Endothelial cell (in vitro differentiated cells): ENCODE data around the gene REPIN1. TPM values are rescaled to one million over a fixed set of nuclear protein-coding genes. Genes with fewer than 3 reads are reported as not detected.

Experiments used
- DNase-seq: peaks from one replicate; pipeline ENCODE4 v3.0.0; 2021; ENCODE audit warnings: low spot score
- H3K27ac Mint-ChIP-seq: one replicate; pipeline ENCODE4 v1.8.0; 2021; ENCODE audit warnings: mixed read lengths, inconsistent platforms; ENCODE audit not compliant: unreplicated experiment
- H3K27me3 Mint-ChIP-seq: one replicate; pipeline ENCODE4 v1.8.0; 2021; ENCODE audit warnings: mild to moderate bottlenecking, moderate library complexity, mixed read lengths, inconsistent platforms; ENCODE audit not compliant: unreplicated experiment
- H3K36me3 Mint-ChIP-seq: one replicate; pipeline ENCODE4 v1.8.0; 2021; ENCODE audit warnings: mild to moderate bottlenecking, low read depth, mixed read lengths, inconsistent platforms; ENCODE audit not compliant: unreplicated experiment
- H3K4me1 Mint-ChIP-seq: one replicate; pipeline ENCODE4 v1.8.0; 2021; ENCODE audit warnings: mild to moderate bottlenecking, mixed read lengths, inconsistent platforms; ENCODE audit not compliant: unreplicated experiment
- H3K4me3 Mint-ChIP-seq: one replicate; pipeline ENCODE4 v1.8.0; 2021; ENCODE audit warnings: mild to moderate bottlenecking, mixed read lengths, inconsistent platforms; ENCODE audit not compliant: unreplicated experiment
- H3K9me3 Mint-ChIP-seq: one replicate; pipeline ENCODE4 v1.8.0; 2021; ENCODE audit warnings: mixed read lengths, inconsistent platforms; ENCODE audit not compliant: unreplicated experiment
- total RNA-seq: library from RNA; stranded (reverse); fragmentation: NEBNext Ultra II Directional; extraction: Animal tissue kit (Norgen Biotek cat#: 25700); gene quantifications from one replicate; pipeline ENCODE4 v1.2.1, GENCODE V29; 2021; ENCODE audit not compliant: unreplicated experiment
- TF ChIP-seq, protein P1 (sequence below): fragments of 200-600 bp; sonication (generic); IDR thresholded peaks from one replicate; pipeline ENCODE4 v1.5.0; 2021; ENCODE audit warnings: antibody characterized with exemption; ENCODE audit not compliant: unreplicated experiment

The REPIN1 gene
- total RNA-seq, 1 donor from 2014 or later: 138 TPM

GRCh38 chr7:150389532-150389816 is 20.9 kb downstream of the REPIN1 start:
- Mint-ChIP-seq H3K4me3 (no peak overlapping the region), H3K27ac (no peak overlapping the region), H3K27me3 (peaks cover 8% of the 10 kb centered on the region), H3K36me3 (no peaks in the 10 kb centered on the region), H3K4me1 (no peaks in the 10 kb centered on the region), H3K9me3 (no peaks in the 10 kb centered on the region)
- no peak for DNase-seq
- TF ChIP-seq, protein P1, sequence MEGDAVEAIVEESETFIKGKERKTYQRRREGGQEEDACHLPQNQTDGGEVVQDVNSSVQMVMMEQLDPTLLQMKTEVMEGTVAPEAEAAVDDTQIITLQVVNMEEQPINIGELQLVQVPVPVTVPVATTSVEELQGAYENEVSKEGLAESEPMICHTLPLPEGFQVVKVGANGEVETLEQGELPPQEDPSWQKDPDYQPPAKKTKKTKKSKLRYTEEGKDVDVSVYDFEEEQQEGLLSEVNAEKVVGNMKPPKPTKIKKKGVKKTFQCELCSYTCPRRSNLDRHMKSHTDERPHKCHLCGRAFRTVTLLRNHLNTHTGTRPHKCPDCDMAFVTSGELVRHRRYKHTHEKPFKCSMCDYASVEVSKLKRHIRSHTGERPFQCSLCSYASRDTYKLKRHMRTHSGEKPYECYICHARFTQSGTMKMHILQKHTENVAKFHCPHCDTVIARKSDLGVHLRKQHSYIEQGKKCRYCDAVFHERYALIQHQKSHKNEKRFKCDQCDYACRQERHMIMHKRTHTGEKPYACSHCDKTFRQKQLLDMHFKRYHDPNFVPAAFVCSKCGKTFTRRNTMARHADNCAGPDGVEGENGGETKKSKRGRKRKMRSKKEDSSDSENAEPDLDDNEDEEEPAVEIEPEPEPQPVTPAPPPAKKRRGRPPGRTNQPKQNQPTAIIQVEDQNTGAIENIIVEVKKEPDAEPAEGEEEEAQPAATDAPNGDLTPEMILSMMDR: no peak

DNA sequence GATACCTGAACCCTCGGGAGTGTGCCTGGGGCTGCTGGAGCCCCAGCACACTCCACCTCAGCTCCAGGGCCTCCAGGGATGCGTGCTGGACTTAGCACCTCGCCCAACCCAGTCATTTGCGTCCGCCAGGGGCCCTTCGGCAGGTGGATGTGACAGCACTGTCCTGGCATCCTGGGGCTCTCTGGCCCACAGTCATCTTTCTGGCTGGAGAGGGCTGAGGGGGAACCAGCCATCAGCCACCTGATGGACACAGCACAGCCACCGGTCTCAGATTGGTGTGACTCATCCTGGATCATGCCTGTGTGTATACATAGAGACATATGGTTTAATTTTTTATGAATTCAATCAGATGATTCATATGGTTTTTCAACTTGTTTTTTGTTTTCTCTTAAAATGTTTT is 21.6 kb downstream of the REPIN1 start:
- no peaks in the 10 kb centered on the region for H3K4me1 Mint-ChIP-seq
- H3K9me3 Mint-ChIP-seq: no peaks in the 10 kb centered on the region

DNA sequence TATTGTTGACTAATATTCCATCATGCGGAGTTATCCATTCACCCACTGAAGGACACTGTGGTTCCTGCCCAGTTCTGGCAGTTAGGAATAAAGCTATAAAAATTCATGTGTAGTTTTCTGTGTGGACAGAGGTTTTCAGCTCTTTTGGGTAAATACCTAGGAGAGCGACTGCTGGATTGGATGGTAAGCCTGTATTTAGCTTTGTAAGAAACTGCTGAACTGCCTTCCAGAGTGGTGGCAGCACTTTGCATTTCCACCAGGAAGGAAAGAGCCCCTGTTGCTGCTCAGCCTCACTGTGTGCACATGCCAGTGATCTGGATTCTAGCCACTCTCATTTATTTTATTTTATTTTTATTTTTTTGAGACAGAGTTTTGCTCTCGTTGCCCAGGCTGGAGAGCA is 24.7 kb downstream of the REPIN1 start:
- peaks cover 2% of the 10 kb centered on the region for H3K27me3 Mint-ChIP-seq
- no peak overlapping the region for H3K4me3 Mint-ChIP-seq
- no peak for DNase-seq
- peaks cover 12% of the 10 kb centered on the region for H3K36me3 Mint-ChIP-seq
- TF ChIP-seq, protein P1: no peak
- no peaks in the 10 kb centered on the region for H3K9me3 Mint-ChIP-seq
- H3K4me1 Mint-ChIP-seq: no peaks in the 10 kb centered on the region
- H3K27ac Mint-ChIP-seq: no peak overlapping the region

More for the DNA sequence above, 21.6 kb downstream of the REPIN1 start:
- Mint-ChIP-seq H3K4me3 (no peak overlapping the region), H3K36me3 (no peaks in the 10 kb centered on the region), H3K27me3 (peaks cover 6% of the 10 kb centered on the region), H3K27ac (no peak overlapping the region)
- TF ChIP-seq, protein P1: no peak
- no peak for DNase-seq

DNA sequence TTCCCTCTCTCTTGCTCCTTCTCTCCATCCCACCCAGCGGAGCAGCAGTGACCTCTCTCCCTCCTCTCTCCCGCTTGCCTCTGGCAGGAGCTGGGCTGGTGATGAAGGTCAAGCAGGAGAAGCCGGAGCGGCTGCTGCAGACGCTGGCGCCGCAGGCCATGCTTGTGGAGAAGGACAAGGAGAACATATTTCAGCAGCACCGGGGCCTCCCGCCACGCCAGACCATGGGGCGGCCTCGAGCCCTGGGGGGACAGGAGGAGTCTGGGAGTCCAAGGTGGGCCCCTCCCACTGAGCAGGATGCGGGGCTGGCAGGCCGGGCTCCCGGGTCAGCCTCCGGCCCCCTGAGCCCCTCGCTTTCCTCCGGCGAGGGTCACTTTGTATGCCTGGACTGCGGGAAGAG is 27.8 kb downstream of the REPIN1 start:
- Mint-ChIP-seq H3K4me1 (peaks cover 4% of the 10 kb centered on the region), H3K27me3 (peaks cover 9% of the 10 kb centered on the region), H3K36me3 (peaks cover 29% of the 10 kb centered on the region), H3K9me3 (no peaks in the 10 kb centered on the region), H3K27ac (peak overlapping the region; percentile 15), H3K4me3 (no peak overlapping the region)
- no peak for DNase-seq
- TF ChIP-seq, protein P1: no peak

DNA sequence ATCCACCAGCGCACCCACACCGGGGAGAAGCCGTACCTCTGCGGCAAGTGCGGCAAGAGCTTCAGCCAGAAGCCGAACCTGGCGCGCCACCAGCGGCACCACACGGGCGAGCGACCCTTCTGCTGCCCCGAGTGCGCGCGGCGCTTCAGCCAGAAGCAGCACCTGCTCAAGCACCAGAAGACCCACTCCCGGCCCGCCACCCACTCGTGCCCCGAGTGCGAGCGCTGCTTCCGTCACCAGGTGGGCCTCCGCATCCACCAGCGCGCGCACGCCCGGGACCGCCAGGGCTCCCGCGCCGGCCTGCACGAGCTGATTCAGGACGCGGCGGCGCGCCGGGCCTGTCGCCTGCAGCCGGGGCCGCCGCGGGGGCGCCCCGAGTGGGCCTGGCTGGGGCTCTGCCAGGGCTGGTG is 28.2 kb downstream of the REPIN1 start:
- Mint-ChIP-seq H3K27ac (no peak overlapping the region), H3K36me3 (peaks cover 29% of the 10 kb centered on the region), H3K9me3 (no peaks in the 10 kb centered on the region), H3K27me3 (peaks cover 10% of the 10 kb centered on the region), H3K4me3 (no peak overlapping the region), H3K4me1 (peaks cover 5% of the 10 kb centered on the region)
- TF ChIP-seq, protein P1: no peak
- DNase-seq: no peak
